HepG2 (cell line): ENCODE results near the gene ADGRG6. TPM values are rescaled to one million over a fixed set of nuclear protein-coding genes. Genes with fewer than 3 reads are reported as not detected.

Experiments used
- FOXM1 ChIP-seq: sonication (generic); formaldehyde crosslinking; IDR thresholded peaks from 2 replicates; pipeline ENCODE4 v1.5.0; 2020; ENCODE audit warnings: missing genetic modification reagents
- GATAD2A ChIP-seq: IDR thresholded peaks from 2 replicates; pipeline ENCODE4 v1.6.1; 2016
- KLF13 ChIP-seq: sonication (generic); formaldehyde crosslinking; IDR thresholded peaks from 2 replicates; pipeline ENCODE4 v1.4.0; 2020; ENCODE audit warnings: mild to moderate bottlenecking, missing genetic modification reagents
- KMT2A ChIP-seq: sonication (generic); formaldehyde crosslinking; IDR thresholded peaks from 2 replicates; pipeline ENCODE4 v1.4.0; 2020; ENCODE audit warnings: missing genetic modification reagents
- MTA3 ChIP-seq: sonication (generic); formaldehyde crosslinking; IDR thresholded peaks from 2 replicates; pipeline ENCODE4 v1.4.0; 2020; ENCODE audit warnings: missing genetic modification reagents
- RBM22 ChIP-seq: fragments of 200-400 bp; formaldehyde crosslinking; optimal IDR thresholded peaks from 2 replicates; pipeline ENCODE3; 2017; ENCODE audit warnings: mild to moderate bottlenecking, low read length, moderate library complexity
- SMAD3 ChIP-seq: sonication (generic); formaldehyde crosslinking; IDR thresholded peaks from 2 replicates; pipeline ENCODE4 v1.4.0; 2020; ENCODE audit warnings: missing genetic modification reagents
- SP140L ChIP-seq: sonication (generic); formaldehyde crosslinking; IDR thresholded peaks from 2 replicates; pipeline ENCODE4 v1.4.0; 2020; ENCODE audit warnings: missing genetic modification reagents, borderline replicate concordance
- TAF1 ChIP-seq: sonication (generic); formaldehyde crosslinking; IDR thresholded peaks from 2 replicates; pipeline ENCODE4 v1.4.0; 2020; ENCODE audit warnings: missing genetic modification reagents
- TFE3 ChIP-seq: IDR thresholded peaks from 2 replicates; pipeline ENCODE4 v1.6.1; 2016
- YEATS2 ChIP-seq: sonication (generic); formaldehyde crosslinking; IDR thresholded peaks from 2 replicates; pipeline ENCODE4 v1.4.0; 2020; ENCODE audit warnings: missing genetic modification reagents, borderline replicate concordance
- ZBTB42 ChIP-seq: sonication (generic); formaldehyde crosslinking; IDR thresholded peaks from 2 replicates; pipeline ENCODE4 v1.5.0; 2020; ENCODE audit warnings: mild to moderate bottlenecking, missing genetic modification reagents
- ZNF234 ChIP-seq: sonication (generic); formaldehyde crosslinking; conservative IDR thresholded peaks from 2 replicates; pipeline ENCODE4 v1.5.1; 2020; ENCODE audit warnings: mild to moderate bottlenecking, missing genetic modification reagents
- ZNF337 ChIP-seq: sonication (generic); formaldehyde crosslinking; IDR thresholded peaks from 2 replicates; pipeline ENCODE4 v1.5.1; 2020; ENCODE audit warnings: missing genetic modification reagents, low read depth, mild to moderate bottlenecking, borderline replicate concordance
- ZNF432 ChIP-seq: sonication (generic); formaldehyde crosslinking; IDR thresholded peaks from 2 replicates; pipeline ENCODE4 v1.5.0; 2020; ENCODE audit warnings: missing genetic modification reagents, mild to moderate bottlenecking, borderline replicate concordance
- ZNF558 ChIP-seq: sonication (generic); formaldehyde crosslinking; IDR thresholded peaks from 2 replicates; pipeline ENCODE4 v1.9.0; 2022; ENCODE audit warnings: mild to moderate bottlenecking, missing genetic modification reagents, borderline replicate concordance
- ZNF574 ChIP-seq: sonication (generic); formaldehyde crosslinking; IDR thresholded peaks from 2 replicates; pipeline ENCODE4 v1.4.0; 2020; ENCODE audit warnings: missing genetic modification reagents
- ZNF589 ChIP-seq: sonication (generic); formaldehyde crosslinking; conservative IDR thresholded peaks from 2 replicates; pipeline ENCODE4 v1.8.0; 2022; ENCODE audit warnings: mild to moderate bottlenecking, moderate library complexity, missing genetic modification reagents
- ZNF703 ChIP-seq: sonication (generic); formaldehyde crosslinking; IDR thresholded peaks from 2 replicates; pipeline ENCODE4 v1.5.1; 2020; ENCODE audit warnings: missing genetic modification reagents, mild to moderate bottlenecking, moderate library complexity, borderline replicate concordance
- ZNF724P ChIP-seq: sonication (generic); formaldehyde crosslinking; IDR thresholded peaks from 2 replicates; pipeline ENCODE4 v1.8.0; 2022; ENCODE audit warnings: missing genetic modification reagents, borderline replicate concordance
- polyA plus RNA-seq, 8 experiments: library from polyadenylated mRNA; depleted of rRNA in 3 of 8; stranded (reverse) in 7 of 8; unstranded in 1 of 8; fragments of >200 nt; fragmentation: Illumina TruSeq in 4 of 8; extraction: Trizol in 4 of 8; gene quantifications; 2 replicates each; pipeline versions ENCODE4 v1.2.1 to v1.2.3, GENCODE V29; 2011 to 2016; ENCODE audit warnings: low read depth in 4 of 8, missing spikeins in 1 of 8, mixed read lengths in 1 of 8; ENCODE audit not compliant: insufficient read depth in 1 of 8
- total RNA-seq, 5 experiments: library from RNA; depleted of rRNA; stranded (reverse); fragments of >200 nt; fragmentation: Illumina TruSeq; extraction: Trizol; gene quantifications; 2 replicates each; pipeline ENCODE4 v1.2.3, GENCODE V29; 2016; ENCODE audit warnings: low read depth in 1 of 5
- TF ChIP-seq, protein P1 (sequence below): sonication (generic); formaldehyde crosslinking; IDR thresholded peaks from 2 replicates; pipeline ENCODE4 v1.9.0; 2021; ENCODE audit warnings: missing genetic modification reagents, borderline replicate concordance
- TF ChIP-seq, protein P2 (sequence below): sonication (generic); formaldehyde crosslinking; IDR thresholded peaks from 2 replicates; pipeline ENCODE4 v1.4.0; 2020; ENCODE audit warnings: low read depth, mild to moderate bottlenecking, missing genetic modification reagents

ADGRG6 gene
- total and polyA plus RNA-seq, 2 of the 13 experiments (the other 11 are each of a cell fraction or from before 2014, with no cell fraction given): 129 to 249 TPM

- TF ChIP-seq ZBTB42 (CRISPR knock-in tag): no peak
- TF ChIP-seq RBM22: peak; percentile 83
- no peak for TF ChIP-seq ZNF703 (CRISPR knock-in tag)
- no peak for TF ChIP-seq KMT2A
- TF ChIP-seq ZNF558 (CRISPR knock-in tag): no peak
- TF ChIP-seq ZNF432 (CRISPR knock-in tag): no peak
- TF ChIP-seq, protein P1, sequence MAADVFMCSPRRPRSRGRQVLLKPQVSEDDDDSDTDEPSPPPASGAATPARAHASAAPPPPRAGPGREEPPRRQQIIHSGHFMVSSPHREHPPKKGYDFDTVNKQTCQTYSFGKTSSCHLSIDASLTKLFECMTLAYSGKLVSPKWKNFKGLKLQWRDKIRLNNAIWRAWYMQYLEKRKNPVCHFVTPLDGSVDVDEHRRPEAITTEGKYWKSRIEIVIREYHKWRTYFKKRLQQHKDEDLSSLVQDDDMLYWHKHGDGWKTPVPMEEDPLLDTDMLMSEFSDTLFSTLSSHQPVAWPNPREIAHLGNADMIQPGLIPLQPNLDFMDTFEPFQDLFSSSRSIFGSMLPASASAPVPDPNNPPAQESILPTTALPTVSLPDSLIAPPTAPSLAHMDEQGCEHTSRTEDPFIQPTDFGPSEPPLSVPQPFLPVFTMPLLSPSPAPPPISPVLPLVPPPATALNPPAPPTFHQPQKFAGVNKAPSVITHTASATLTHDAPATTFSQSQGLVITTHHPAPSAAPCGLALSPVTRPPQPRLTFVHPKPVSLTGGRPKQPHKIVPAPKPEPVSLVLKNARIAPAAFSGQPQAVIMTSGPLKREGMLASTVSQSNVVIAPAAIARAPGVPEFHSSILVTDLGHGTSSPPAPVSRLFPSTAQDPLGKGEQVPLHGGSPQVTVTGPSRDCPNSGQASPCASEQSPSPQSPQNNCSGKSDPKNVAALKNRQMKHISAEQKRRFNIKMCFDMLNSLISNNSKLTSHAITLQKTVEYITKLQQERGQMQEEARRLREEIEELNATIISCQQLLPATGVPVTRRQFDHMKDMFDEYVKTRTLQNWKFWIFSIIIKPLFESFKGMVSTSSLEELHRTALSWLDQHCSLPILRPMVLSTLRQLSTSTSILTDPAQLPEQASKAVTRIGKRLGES (CRISPR knock-in tag): no peak
- TF ChIP-seq ZNF234: no peak
- TF ChIP-seq YEATS2 (CRISPR knock-in tag): peak; percentile 36; the same call in 1 of the 2 replicates
- no peak for TF ChIP-seq SP140L (CRISPR knock-in tag)
- TF ChIP-seq, protein P2, sequence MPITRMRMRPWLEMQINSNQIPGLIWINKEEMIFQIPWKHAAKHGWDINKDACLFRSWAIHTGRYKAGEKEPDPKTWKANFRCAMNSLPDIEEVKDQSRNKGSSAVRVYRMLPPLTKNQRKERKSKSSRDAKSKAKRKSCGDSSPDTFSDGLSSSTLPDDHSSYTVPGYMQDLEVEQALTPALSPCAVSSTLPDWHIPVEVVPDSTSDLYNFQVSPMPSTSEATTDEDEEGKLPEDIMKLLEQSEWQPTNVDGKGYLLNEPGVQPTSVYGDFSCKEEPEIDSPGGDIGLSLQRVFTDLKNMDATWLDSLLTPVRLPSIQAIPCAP: no peak
- no peak for TF ChIP-seq ZNF574
- no peak for TF ChIP-seq KLF13 (CRISPR knock-in tag)
- no peak for TF ChIP-seq ZNF337
- TF ChIP-seq TFE3 (CRISPR knock-in tag): no peak
- no peak for TF ChIP-seq ZNF589
- no peak for TF ChIP-seq ZNF724P
- TF ChIP-seq MTA3 (CRISPR knock-in tag): no peak
- TF ChIP-seq SMAD3 (CRISPR knock-in tag): peak; percentile 75
- no peak for TF ChIP-seq TAF1
- TF ChIP-seq GATAD2A (CRISPR knock-in tag): peak; percentile 99
- TF ChIP-seq FOXM1 (CRISPR knock-in tag): no peak
Observed at GRCh38 chr6:142349215-142349823, 47.5 kb downstream of the ADGRG6 start (continued).
